ENCODE measurements around the gene ZC2HC1C. TPM values are rescaled to one million over a fixed set of nuclear protein-coding genes. Genes with fewer than 3 reads are reported as not detected.

Gene ZC2HC1C
- total RNA-seq, 3 donors from 2014 or later = 4.0 to 4.8 (median 4.7) TPM

DNA sequence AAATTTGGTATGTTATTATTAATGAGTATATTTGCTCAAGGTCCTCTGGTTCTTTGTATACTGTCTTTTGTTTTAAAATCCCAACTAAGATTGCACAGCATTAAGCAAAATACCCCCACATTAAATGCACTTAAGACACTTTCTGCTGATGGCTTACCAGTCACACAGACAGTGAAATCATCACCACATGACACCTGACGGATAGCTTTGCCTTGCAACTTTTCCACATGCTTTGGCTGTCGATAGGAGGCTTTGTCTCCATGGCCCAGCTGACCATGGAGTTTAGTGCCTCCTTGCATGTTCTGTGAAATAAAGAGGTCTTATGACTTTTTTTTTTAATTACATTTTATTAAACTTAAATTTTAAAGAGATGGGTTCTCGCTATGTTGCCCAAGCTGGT lies 37.7 kb downstream of the ZC2HC1C start:
- H3K4me1 ChIP-seq (ENCODE audit: low read depth) = no peaks in the 10 kb centered on the region
- ATAC-seq = no peak
- no peak overlapping the region for H3K4me3 ChIP-seq
- H3K36me3 ChIP-seq (ENCODE audit: low read depth) = peaks cover 6% of the 10 kb centered on the region
- TF ChIP-seq, protein P1, sequence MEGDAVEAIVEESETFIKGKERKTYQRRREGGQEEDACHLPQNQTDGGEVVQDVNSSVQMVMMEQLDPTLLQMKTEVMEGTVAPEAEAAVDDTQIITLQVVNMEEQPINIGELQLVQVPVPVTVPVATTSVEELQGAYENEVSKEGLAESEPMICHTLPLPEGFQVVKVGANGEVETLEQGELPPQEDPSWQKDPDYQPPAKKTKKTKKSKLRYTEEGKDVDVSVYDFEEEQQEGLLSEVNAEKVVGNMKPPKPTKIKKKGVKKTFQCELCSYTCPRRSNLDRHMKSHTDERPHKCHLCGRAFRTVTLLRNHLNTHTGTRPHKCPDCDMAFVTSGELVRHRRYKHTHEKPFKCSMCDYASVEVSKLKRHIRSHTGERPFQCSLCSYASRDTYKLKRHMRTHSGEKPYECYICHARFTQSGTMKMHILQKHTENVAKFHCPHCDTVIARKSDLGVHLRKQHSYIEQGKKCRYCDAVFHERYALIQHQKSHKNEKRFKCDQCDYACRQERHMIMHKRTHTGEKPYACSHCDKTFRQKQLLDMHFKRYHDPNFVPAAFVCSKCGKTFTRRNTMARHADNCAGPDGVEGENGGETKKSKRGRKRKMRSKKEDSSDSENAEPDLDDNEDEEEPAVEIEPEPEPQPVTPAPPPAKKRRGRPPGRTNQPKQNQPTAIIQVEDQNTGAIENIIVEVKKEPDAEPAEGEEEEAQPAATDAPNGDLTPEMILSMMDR (IDR thresholded peaks at IDR 0.05) = no peak
- H3K9me3 ChIP-seq = no peaks in the 10 kb centered on the region
- intact Hi-C loops (cut with DNase I, micrococcal nuclease) = no loop called here
- DNase-seq = no peak

DNA sequence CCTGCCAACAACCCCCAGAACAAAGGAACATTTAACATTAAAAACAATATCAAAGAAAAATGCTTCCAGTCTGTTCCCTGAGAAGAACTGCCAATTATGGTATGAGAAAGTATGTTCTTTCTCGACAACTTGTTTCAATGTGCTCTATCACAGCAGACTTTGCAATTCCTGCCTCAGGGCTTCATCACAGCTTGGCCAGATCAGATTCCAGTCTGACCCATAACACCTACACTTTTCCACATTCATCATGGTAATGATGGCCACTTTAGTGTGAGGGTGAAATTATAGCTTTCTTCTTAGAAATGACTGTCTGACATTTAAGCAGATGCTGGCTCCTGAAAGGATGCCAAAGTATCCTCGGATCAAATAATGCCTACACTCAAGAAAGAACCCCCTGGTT lies 40.4 kb downstream of the ZC2HC1C start:
- Histone ChIP-seq H3K4me1 (ENCODE audit: low read depth) (no peaks in the 10 kb centered on the region), H3K4me3 (no peak overlapping the region), H3K9me3 (no peaks in the 10 kb centered on the region), H3K36me3 (ENCODE audit: low read depth) (peaks cover 12% of the 10 kb centered on the region)
- TF ChIP-seq, protein P1 (IDR thresholded peaks at IDR 0.05) = no peak
- DNase-seq (no peak), ATAC-seq (no peak)
- intact Hi-C loops (cut with DNase I, micrococcal nuclease) = no loop called here

- Histone ChIP-seq H3K4me3 (no peak overlapping the region), H3K36me3 (ENCODE audit: low read depth) (peaks cover 12% of the 10 kb centered on the region), H3K4me1 (ENCODE audit: low read depth) (no peaks in the 10 kb centered on the region), H3K9me3 (no peaks in the 10 kb centered on the region)
- intact Hi-C loops (cut with DNase I, micrococcal nuclease) = no loop called here
- TF ChIP-seq, protein P1 (IDR thresholded peaks at IDR 0.05) = no peak
- ATAC-seq = no peak
- no peak for DNase-seq
These were observed 44.6 kb downstream of the ZC2HC1C start for GRCh38 chr14:75113932-75114539.

- TF ChIP-seq, protein P1 (IDR thresholded peaks at IDR 0.05) = no peak
- H3K4me3 ChIP-seq = no peak overlapping the region
- H3K9me3 ChIP-seq = no peaks in the 10 kb centered on the region
- H3K36me3 ChIP-seq (ENCODE audit: low read depth) = no peaks in the 10 kb centered on the region
- no peaks in the 10 kb centered on the region for H3K4me1 ChIP-seq (ENCODE audit: low read depth)
- DNase-seq (no peak), ATAC-seq (no peak)
- intact Hi-C loops (cut with DNase I, micrococcal nuclease) = no loop called here
These were observed 49.6 kb downstream of the ZC2HC1C start for GRCh38 chr14:75119056-75119455.

GRCh38 chr14:75120541-75121291 lies 51.3 kb downstream of the ZC2HC1C start:
- ATAC-seq = no peak
- H3K36me3 ChIP-seq (ENCODE audit: low read depth) = no peaks in the 10 kb centered on the region

More at GRCh38 chr14:75120541-75121291, 51.3 kb downstream of the ZC2HC1C start:
- TF ChIP-seq, protein P1 (IDR thresholded peaks at IDR 0.05) = no peak
- no peaks in the 10 kb centered on the region for H3K9me3 ChIP-seq
- intact Hi-C loops (cut with DNase I, micrococcal nuclease) = no loop called here
- peaks cover 7% of the 10 kb centered on the region for H3K4me1 ChIP-seq (ENCODE audit: low read depth)
- DNase-seq = no peak
- no peak overlapping the region for H3K4me3 ChIP-seq

All from mucosa of descending colon (tissue), 3 donors.